ENCODE data around the gene DNAJC24. TPM values are rescaled to one million over a fixed set of nuclear protein-coding genes. Genes with fewer than 3 reads are reported as not detected.

The DNAJC24 gene
- total and polyA plus RNA-seq, 10 of the 15 experiments (the other 5 are each of a cell fraction or from before 2014, with no cell fraction given) = 10.0 to 25.4 (median 13.8) TPM

GRCh38 chr11:31450841-31451240 lies 81.2 kb downstream of the DNAJC24 start:
- ATAC-seq = no peak
- H3K4me1 ChIP-seq (ENCODE audit: control insufficient read depth, insufficient read depth, low read length) = no peaks in the 10 kb centered on the region
- H3K4me2 ChIP-seq (ENCODE audit: control insufficient read depth, insufficient read depth) = no peak overlapping the region
- ChIA-PET CTCF (no interaction called here), SMC1A (ENCODE audit: uncharacterized antibody, unreplicated experiment) (no interaction called here), POLR2A (no interaction called here), RAD21 (ENCODE audit: unreplicated experiment) (no interaction called here)
- H2AFZ ChIP-seq (ENCODE audit: control insufficient read depth, low read depth, low read length) = no peak overlapping the region
- no peak for DNase-seq (ENCODE audit: low read depth, low spot score)
- no peaks in the 10 kb centered on the region for H3K27me3 ChIP-seq (replicated peaks in 1 of 2; ENCODE audit: control insufficient read depth in 2 of 2, insufficient read depth in 2 of 2, low read length in 1 of 2)
- H3K36me3 ChIP-seq (ENCODE audit: control insufficient read depth in 2 of 2, insufficient read depth in 2 of 2, low read length in 1 of 2) = peaks cover 0 to 4% of the 10 kb centered on the region in 2 experiments; a peak in 1 of 4 replicates
- no peak for TF ChIP-seq EED (IDR thresholded peaks at IDR 0.05; ENCODE audit: low read depth)
- TF ChIP-seq USF1 (IDR thresholded peaks at IDR 0.05; ENCODE audit: borderline replicate concordance, extremely low read length, insufficient read depth, low read depth, low read length) = no peak
- TF ChIP-seq MYB (IDR thresholded peaks at IDR 0.05; ENCODE audit: borderline replicate concordance, low read depth, low read length) = no peak
- TF ChIP-seq ESRRA (IDR thresholded peaks at IDR 0.05; ENCODE audit: low read length) = no peak
- TF ChIP-seq ZNF274 (IDR thresholded peaks at IDR 0.05; ENCODE audit: insufficient read depth, insufficient read length) = no peak
- no peak for TF ChIP-seq KAT2A (conservative IDR thresholded peaks at IDR 0.05; ENCODE audit: control insufficient read depth, low read depth, low read length)
- no peak for TF ChIP-seq MTA2 (IDR thresholded peaks at IDR 0.05; ENCODE audit: low read depth)
- no peak for TF ChIP-seq EP300 (IDR thresholded peaks at IDR 0.05; ENCODE audit: borderline replicate concordance in 1 of 2, control insufficient read depth in 1 of 2, low read depth in 2 of 2, low read length in 2 of 2)
- TF ChIP-seq TARDBP (IDR thresholded peaks at IDR 0.05; ENCODE audit: borderline replicate concordance) = no peak
- TF ChIP-seq CEBPB (IDR thresholded peaks at IDR 0.05; ENCODE audit: borderline replicate concordance in 1 of 2, low read depth in 2 of 2, low read length in 2 of 2) = no peak
- no TSS peak for BruUV-seq (replicated peaks)
- no peaks in the 10 kb centered on the region for H3K9me3 ChIP-seq (replicated peaks; ENCODE audit: control insufficient read depth, insufficient read depth, low read length)
- H3K4me3 ChIP-seq = no peak overlapping the region
- H3K79me2 ChIP-seq (ENCODE audit: control insufficient read depth, insufficient read depth, low read length) = no peaks in the 10 kb centered on the region
- no peak for FAIRE-seq
- no peaks in the 10 kb centered on the region for H4K20me1 ChIP-seq (ENCODE audit: control insufficient read depth, insufficient read depth)
- no peak overlapping the region for H3K27ac ChIP-seq (ENCODE audit: control insufficient read depth, insufficient read depth)
- in situ Hi-C loops (cut with MboI) (no loop called here), intact Hi-C loops (cut with micrococcal nuclease; ENCODE audit: unreplicated experiment) (no loop called here)
- no peak overlapping the region for H3K9ac ChIP-seq (ENCODE audit: control insufficient read depth, insufficient read depth, low read length)
- WGBS (ENCODE audit: insufficient coverage, insufficient replicate concordance, low lambda C conversion rate, missing lambda C conversion rate) = 100% methylated on average over 1 of the region's 1 CpG

Measured in GM12878 (cell line).